Measurements from ENCODE around the gene PLXNA4.

GRCh38 chr7:132362059-132362458 lies 214.2 kb downstream of the PLXNA4 start:
- TF ChIP-seq, protein P1, sequence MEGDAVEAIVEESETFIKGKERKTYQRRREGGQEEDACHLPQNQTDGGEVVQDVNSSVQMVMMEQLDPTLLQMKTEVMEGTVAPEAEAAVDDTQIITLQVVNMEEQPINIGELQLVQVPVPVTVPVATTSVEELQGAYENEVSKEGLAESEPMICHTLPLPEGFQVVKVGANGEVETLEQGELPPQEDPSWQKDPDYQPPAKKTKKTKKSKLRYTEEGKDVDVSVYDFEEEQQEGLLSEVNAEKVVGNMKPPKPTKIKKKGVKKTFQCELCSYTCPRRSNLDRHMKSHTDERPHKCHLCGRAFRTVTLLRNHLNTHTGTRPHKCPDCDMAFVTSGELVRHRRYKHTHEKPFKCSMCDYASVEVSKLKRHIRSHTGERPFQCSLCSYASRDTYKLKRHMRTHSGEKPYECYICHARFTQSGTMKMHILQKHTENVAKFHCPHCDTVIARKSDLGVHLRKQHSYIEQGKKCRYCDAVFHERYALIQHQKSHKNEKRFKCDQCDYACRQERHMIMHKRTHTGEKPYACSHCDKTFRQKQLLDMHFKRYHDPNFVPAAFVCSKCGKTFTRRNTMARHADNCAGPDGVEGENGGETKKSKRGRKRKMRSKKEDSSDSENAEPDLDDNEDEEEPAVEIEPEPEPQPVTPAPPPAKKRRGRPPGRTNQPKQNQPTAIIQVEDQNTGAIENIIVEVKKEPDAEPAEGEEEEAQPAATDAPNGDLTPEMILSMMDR (IDR thresholded peaks at IDR 0.05): no peak
- TF ChIP-seq POLR2AphosphoS5 (IDR thresholded peaks at IDR 0.05; ENCODE audit: low read depth, low read length): no peak
- no peak for TF ChIP-seq REST (IDR thresholded peaks at IDR 0.05; ENCODE audit: insufficient read depth in 1 of 2, low read depth in 2 of 2, low read length in 1 of 2)
- TF ChIP-seq TCF7L2 (IDR thresholded peaks at IDR 0.05; ENCODE audit: low read depth, low read length): no peak
- TF ChIP-seq SIN3A (IDR thresholded peaks at IDR 0.05; ENCODE audit: borderline replicate concordance, insufficient read depth, low read depth, low read length): no peak

Data from Panc1 (cell line).